Mesodermal cell (in vitro differentiated cells): ENCODE measurements around the gene SINHCAF.

Experiments used
- H3K27ac ChIP-seq: 2 replicates; pipeline ENCODE4 v1.7.0; 2013; ENCODE audit warnings: mild to moderate bottlenecking, low read depth, low read length, moderate library complexity; ENCODE audit not compliant: severe bottlenecking
- H3K36me3 ChIP-seq: 2 replicates; pipeline ENCODE4 v1.7.1; 2013; ENCODE audit warnings: mild to moderate bottlenecking, low read length, moderate library complexity; ENCODE audit not compliant: control insufficient read depth, insufficient read depth
- H3K4me1 ChIP-seq: one replicate; pipeline ENCODE4 v1.7.1; 2013; ENCODE audit warnings: mild to moderate bottlenecking, low read length; ENCODE audit not compliant: insufficient read depth, control insufficient read depth, poor library complexity, severe bottlenecking
- H3K4me3 ChIP-seq: 2 replicates; pipeline ENCODE4 v1.7.0; 2013; ENCODE audit warnings: low read length, control low read depth, mild to moderate bottlenecking; ENCODE audit not compliant: insufficient read depth, poor library complexity, severe bottlenecking; ENCODE audit errors: extremely low read depth
- H3K9me3 ChIP-seq: 2 replicates; pipeline ENCODE4 v1.7.1; 2013; ENCODE audit warnings: mild to moderate bottlenecking, low read length, moderate library complexity; ENCODE audit not compliant: control insufficient read depth
- WGBS, 2 experiments: methylation state at CpG; one replicate each; pipeline ENCODE4 v1.1.5; 2013; ENCODE audit warnings: missing lambda C conversion rate in 2 of 2; ENCODE audit not compliant: insufficient coverage in 2 of 2; 5-methylcytosine and 5-hydroxymethylcytosine counted together

SINHCAF gene

DNA sequence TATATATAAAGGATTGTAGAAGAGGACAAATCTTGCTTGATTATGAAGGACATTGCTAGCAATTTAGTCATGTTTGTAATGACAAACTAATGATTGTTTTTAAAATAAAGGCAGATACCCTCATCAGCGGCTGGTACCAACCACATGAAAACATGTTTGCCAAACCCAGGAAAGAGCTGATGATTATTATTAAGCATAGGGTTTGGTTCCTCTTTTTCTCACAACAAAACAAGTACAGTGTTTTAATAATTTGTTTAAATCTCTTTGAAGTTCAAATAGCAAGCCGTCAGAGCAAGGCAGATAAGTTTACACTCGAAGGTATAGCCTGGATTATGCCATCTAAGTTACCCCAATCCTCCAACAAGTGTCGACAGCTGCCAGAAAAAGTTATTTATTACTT, 5.3 kb upstream of the SINHCAF start:
- Histone ChIP-seq H3K9me3 (no peaks in the 10 kb centered on the region), H3K27ac (no peak overlapping the region), H3K4me3 (no peak overlapping the region), H3K36me3 (no peaks in the 10 kb centered on the region), H3K4me1 (peaks cover 5% of the 10 kb centered on the region)
- 60 to 100% methylated on average over 1 to 2 of the region's 4 CpGs for WGBS, 2 experiments

DNA sequence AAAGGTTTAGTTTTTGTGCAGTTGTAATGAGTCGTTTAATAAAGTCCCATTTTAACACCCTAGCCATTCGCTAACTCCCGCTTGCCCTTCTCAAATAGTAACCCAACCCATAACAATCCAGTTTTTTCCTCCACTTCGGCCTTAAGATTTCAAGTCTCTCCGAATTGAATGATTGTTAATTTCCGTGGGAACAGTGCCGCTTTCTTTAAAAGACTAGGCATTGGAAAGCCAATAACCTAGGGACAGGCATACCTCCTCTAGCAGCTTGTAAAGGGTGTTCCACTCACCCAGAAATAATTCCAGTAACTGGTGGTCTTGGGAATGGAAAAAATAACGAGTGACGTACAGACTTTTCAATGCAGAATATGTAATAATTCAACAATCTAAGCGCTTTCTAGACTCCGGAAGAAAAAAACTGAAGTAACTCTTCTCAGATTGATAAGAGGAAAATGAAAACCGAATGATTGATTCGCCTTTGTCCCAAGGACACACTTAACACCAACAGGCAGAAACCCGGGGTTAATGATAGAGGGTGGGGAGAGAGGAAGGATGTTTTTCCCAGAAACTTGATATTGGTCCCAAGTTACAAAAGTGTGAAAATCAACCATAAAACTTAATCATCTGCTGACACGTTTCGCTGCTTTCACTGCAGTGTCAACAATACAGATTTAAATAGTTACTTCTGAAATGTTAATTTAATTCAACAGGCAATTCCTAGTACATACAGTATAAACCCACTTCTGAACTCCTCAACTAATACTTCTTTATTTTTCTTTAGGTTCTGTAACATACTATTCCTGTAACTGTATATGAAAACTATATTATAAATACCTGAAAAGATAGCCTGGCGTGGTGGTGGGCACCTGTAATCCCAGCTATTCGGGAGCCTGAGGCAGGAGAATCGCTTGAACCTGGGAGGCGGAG, 1.0 kb upstream of the SINHCAF start:
- H3K4me3 ChIP-seq: peak overlapping the region; percentile 99
- H3K36me3 ChIP-seq: no peaks in the 10 kb centered on the region
- 66 to 78% methylated on average over 6 to 8 of the region's 20 CpGs for WGBS, 2 experiments
- H3K4me1 ChIP-seq: peaks cover 11% of the 10 kb centered on the region
- H3K9me3 ChIP-seq: no peaks in the 10 kb centered on the region
- peak overlapping the region; percentile 87 for H3K27ac ChIP-seq

- peaks cover 26% of the 10 kb centered on the region for H3K4me1 ChIP-seq
- H3K27ac ChIP-seq: peak overlapping the region; percentile 95
- no peaks in the 10 kb centered on the region for H3K36me3 ChIP-seq
- H3K9me3 ChIP-seq: no peaks in the 10 kb centered on the region
- 0 to 2% methylated on average over 11 to 28 of the region's 36 CpGs for WGBS, 2 experiments
- peak overlapping the region; percentile 99 for H3K4me3 ChIP-seq
These were observed 450 bp downstream of the SINHCAF start for GRCh38 chr12:31325524-31325875.

DNA sequence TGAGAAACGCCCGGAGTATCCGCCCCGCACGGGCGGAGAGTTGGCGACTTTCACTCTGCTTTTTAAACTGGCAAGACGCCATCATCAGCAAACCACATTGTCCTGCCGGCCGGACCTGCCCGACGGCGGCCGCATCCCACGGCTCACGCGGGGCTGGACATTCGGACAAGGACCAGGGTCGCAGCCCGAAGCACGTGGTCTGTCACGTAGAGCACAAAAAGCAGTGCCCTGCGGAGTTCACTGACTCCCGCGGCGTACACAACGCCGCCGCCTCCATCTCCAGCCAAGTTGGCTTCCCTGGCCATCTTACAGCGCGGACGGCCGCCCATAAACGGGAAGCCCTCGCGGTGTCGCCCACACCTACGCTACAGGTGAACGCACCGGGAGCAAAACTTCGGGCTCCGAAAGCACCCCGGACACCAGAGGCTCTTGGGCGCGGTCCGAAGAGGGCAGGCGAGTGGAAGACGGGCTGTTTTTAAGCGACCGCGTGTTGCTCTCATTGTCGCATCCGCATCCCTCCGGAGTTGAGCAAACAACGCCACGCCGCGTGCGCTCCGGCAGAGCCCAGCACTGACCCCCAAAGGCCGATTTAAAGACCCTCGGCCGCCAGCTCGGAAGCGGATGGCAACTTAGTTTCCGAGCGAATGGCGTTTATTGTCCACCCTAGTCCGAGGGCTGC, 966 bp downstream of the SINHCAF start:
- WGBS, 2 experiments: 0% methylated on average over 63 to 69 of the region's 69 CpGs
- Histone ChIP-seq H3K4me3 (peak overlapping the region; percentile 99), H3K36me3 (no peaks in the 10 kb centered on the region), H3K4me1 (peaks cover 31% of the 10 kb centered on the region), H3K27ac (peak overlapping the region; percentile 95), H3K9me3 (no peaks in the 10 kb centered on the region)

- Histone ChIP-seq H3K4me3 (peak overlapping the region; percentile 99), H3K27ac (peak overlapping the region; percentile 95), H3K9me3 (no peaks in the 10 kb centered on the region), H3K36me3 (no peaks in the 10 kb centered on the region), H3K4me1 (peaks cover 34% of the 10 kb centered on the region)
- whole genome bisulfite sequencing, 2 experiments: 0% methylated on average over 72 to 76 of the region's 81 CpGs
These were observed 1.7 kb downstream of the SINHCAF start for GRCh38 chr12:31324116-31324844.

GRCh38 chr12:31323391-31324115, 2.4 kb downstream of the SINHCAF start:
- H3K9me3 ChIP-seq: no peaks in the 10 kb centered on the region
- H3K27ac ChIP-seq: peak overlapping the region; percentile 95
- H3K36me3 ChIP-seq: no peaks in the 10 kb centered on the region
- WGBS, 2 experiments: 0 to 1% methylated on average over 18 to 24 of the region's 37 CpGs
- peaks cover 39% of the 10 kb centered on the region for H3K4me1 ChIP-seq
- peak overlapping the region; percentile 99 for H3K4me3 ChIP-seq

GRCh38 chr12:31322801-31323207, 3.1 kb downstream of the SINHCAF start:
- Histone ChIP-seq H3K4me3 (peak overlapping the region; percentile 99), H3K36me3 (no peaks in the 10 kb centered on the region), H3K4me1 (peaks cover 47% of the 10 kb centered on the region), H3K27ac (peak overlapping the region; percentile 95), H3K9me3 (no peaks in the 10 kb centered on the region)
- 0% methylated on average over 2 to 4 of the region's 5 CpGs for WGBS, 2 experiments

DNA sequence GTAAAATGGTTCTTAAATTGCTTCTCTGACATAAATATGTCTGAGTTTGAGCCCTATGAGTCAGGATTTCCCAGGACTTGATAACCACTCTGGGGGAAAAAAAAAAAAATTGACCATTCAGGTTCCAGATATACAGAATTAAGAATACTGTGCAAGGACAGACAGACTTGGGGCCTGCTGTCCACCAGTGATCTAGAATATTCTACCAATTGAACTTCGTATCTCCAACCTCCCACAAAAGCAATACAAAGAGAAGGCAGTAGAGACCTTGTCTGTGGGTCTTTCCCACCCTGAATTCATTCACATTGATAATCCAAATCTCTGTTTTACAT, 4.1 kb downstream of the SINHCAF start:
- peak overlapping the region; percentile 95 for H3K27ac ChIP-seq
- H3K4me1 ChIP-seq: peaks cover 55% of the 10 kb centered on the region
- H3K9me3 ChIP-seq: no peaks in the 10 kb centered on the region
- H3K36me3 ChIP-seq: no peaks in the 10 kb centered on the region
- 71% methylated on average over 1 of the region's 1 CpG; no CpG with 5 or more reads in 1 of the 2 experiments for WGBS, 2 experiments
- no peak overlapping the region for H3K4me3 ChIP-seq

GRCh38 chr12:31321186-31321896, 4.6 kb downstream of the SINHCAF start:
- H3K27ac ChIP-seq: peak overlapping the region; percentile 95
- H3K4me3 ChIP-seq: no peak overlapping the region
- H3K4me1 ChIP-seq: peaks cover 50% of the 10 kb centered on the region
- no peaks in the 10 kb centered on the region for H3K9me3 ChIP-seq
- 60 to 100% methylated on average over 2 of the region's 4 CpGs for WGBS, 2 experiments
- no peaks in the 10 kb centered on the region for H3K36me3 ChIP-seq
